GM18511 (cell line): ENCODE data around the gene CCNE1.
A peak's percentile ranks its signal among the peaks of the same experiment; 100 is the strongest.

Experiments used
- ATAC-seq: cut with Tn5 transposase; IDR thresholded peaks from one replicate; pipeline ENCODE4 v1.9.1; 2021; ENCODE audit warnings: mild to moderate bottlenecking, moderate library complexity; ENCODE audit not compliant: unreplicated experiment

CCNE1 gene

GRCh38 chr19:29811125-29812079 is at the start of gene CCNE1:
CCNE1 (plus strand) TSS chr19:29811991; CDS start chr19:29812556, 565 bp downstream.
- ATAC-seq: peak; percentile 77

- no peak for ATAC-seq
These were observed 48.6 kb upstream of the CCNE1 start for GRCh38 chr19:29763196-29763595.

GRCh38 chr19:29764361-29764760 is 47.4 kb upstream of the CCNE1 start:
- no peak for ATAC-seq

GRCh38 chr19:29766100-29766499 is 45.7 kb upstream of the CCNE1 start:
- ATAC-seq: no peak

- no peak for ATAC-seq
These were observed 44.6 kb upstream of the CCNE1 start for GRCh38 chr19:29767039-29767735.

GRCh38 chr19:29768166-29768565 is 43.6 kb upstream of the CCNE1 start:
- ATAC-seq: no peak

- no peak for ATAC-seq
These were observed 41.8 kb upstream of the CCNE1 start for GRCh38 chr19:29769997-29770396.

- no peak for ATAC-seq
These were observed 41.1 kb upstream of the CCNE1 start for GRCh38 chr19:29770648-29771047.

GRCh38 chr19:29771708-29772414 is 39.9 kb upstream of the CCNE1 start:
- ATAC-seq: no peak

- ATAC-seq: no peak
These were observed 39.1 kb upstream of the CCNE1 start for GRCh38 chr19:29772696-29773095.

GRCh38 chr19:29773141-29773540 is 38.6 kb upstream of the CCNE1 start:
- no peak for ATAC-seq

- ATAC-seq: no peak
These were observed 37.7 kb upstream of the CCNE1 start for GRCh38 chr19:29774126-29774525.

GRCh38 chr19:29777781-29778309 is 33.9 kb upstream of the CCNE1 start:
- no peak for ATAC-seq

GRCh38 chr19:29779921-29780320 is 31.9 kb upstream of the CCNE1 start:
- ATAC-seq: no peak

GRCh38 chr19:29781386-29782259 is 30.2 kb upstream of the CCNE1 start:
- no peak for ATAC-seq

GRCh38 chr19:29782260-29782580 is 29.6 kb upstream of the CCNE1 start:
- ATAC-seq: no peak

GRCh38 chr19:29783627-29784190 is 28.1 kb upstream of the CCNE1 start:
- no peak for ATAC-seq

GRCh38 chr19:29784598-29785223 is 27.1 kb upstream of the CCNE1 start:
- ATAC-seq: no peak

- no peak for ATAC-seq
These were observed 26.4 kb upstream of the CCNE1 start for GRCh38 chr19:29785360-29785759.
